Chondrocyte (in vitro differentiated cells): ENCODE data around the gene SLAMF1. TPM values are rescaled to one million over a fixed set of nuclear protein-coding genes. Genes with fewer than 3 reads are reported as not detected.

Experiments used
- DNase-seq: peaks from one replicate; pipeline ENCODE4 v3.0.0; 2021; ENCODE audit warnings: mixed read lengths, low spot score
- H3K27ac Mint-ChIP-seq: one replicate; pipeline ENCODE4 v1.8.0; 2021; ENCODE audit warnings: mild to moderate bottlenecking, moderate library complexity, mixed read lengths; ENCODE audit not compliant: unreplicated experiment
- H3K27me3 Mint-ChIP-seq: 2 replicates; pipeline ENCODE4 v1.8.0; 2021; ENCODE audit warnings: low read depth, mixed read lengths
- H3K36me3 Mint-ChIP-seq: 2 replicates; pipeline ENCODE4 v1.8.0; 2021; ENCODE audit warnings: low read depth, mixed read lengths
- H3K4me1 Mint-ChIP-seq: 2 replicates; pipeline ENCODE4 v1.8.0; 2021; ENCODE audit warnings: low read depth, mild to moderate bottlenecking, mixed read lengths
- H3K4me3 Mint-ChIP-seq: one replicate; pipeline ENCODE4 v1.8.0; 2021; ENCODE audit warnings: mild to moderate bottlenecking, moderate library complexity, mixed read lengths; ENCODE audit not compliant: unreplicated experiment
- H3K9me3 Mint-ChIP-seq: 2 replicates; pipeline ENCODE4 v1.8.0; 2021; ENCODE audit warnings: low read depth, mixed read lengths
- CTCF ChIP-seq: fragments of 200-600 bp; sonication (generic); IDR thresholded peaks from 2 replicates; pipeline ENCODE4 v1.5.0; 2021; ENCODE audit warnings: antibody characterized with exemption, mild to moderate bottlenecking, moderate library complexity
- total RNA-seq: library from RNA; stranded (reverse); gene quantifications from 3 replicates; pipeline ENCODE4 v1.2.1, GENCODE V29; 2021

The SLAMF1 gene
- total RNA-seq, 1 donor from 2014 or later: not detected

GRCh38 chr1:160605792-160606479 lies 40.9 kb downstream of the SLAMF1 start:
- Mint-ChIP-seq H3K9me3 (peaks cover 27% of the 10 kb centered on the region), H3K4me1 (no peaks in the 10 kb centered on the region), H3K27ac (no peak overlapping the region), H3K27me3 (peaks cover 29% of the 10 kb centered on the region), H3K4me3 (no peak overlapping the region), H3K36me3 (peaks cover 2% of the 10 kb centered on the region)
- no peak for DNase-seq
- TF ChIP-seq CTCF: no peak

- peaks cover 23% of the 10 kb centered on the region for H3K27me3 Mint-ChIP-seq
- H3K4me3 Mint-ChIP-seq: no peak overlapping the region
- H3K9me3 Mint-ChIP-seq: peaks cover 31% of the 10 kb centered on the region
- no peak overlapping the region for H3K27ac Mint-ChIP-seq
- peaks cover 2% of the 10 kb centered on the region for H3K36me3 Mint-ChIP-seq
- DNase-seq: no peak
- no peaks in the 10 kb centered on the region for H3K4me1 Mint-ChIP-seq
- TF ChIP-seq CTCF: no peak
Measured at GRCh38 chr1:160605205-160605604, 41.6 kb downstream of the SLAMF1 start.

GRCh38 chr1:160597705-160598104 lies 49.1 kb downstream of the SLAMF1 start:
- Mint-ChIP-seq H3K27ac (no peak overlapping the region), H3K4me1 (no peaks in the 10 kb centered on the region), H3K9me3 (peaks cover 38% of the 10 kb centered on the region), H3K27me3 (peaks cover 11% of the 10 kb centered on the region), H3K4me3 (no peak overlapping the region), H3K36me3 (peaks cover 7% of the 10 kb centered on the region)
- no peak for TF ChIP-seq CTCF
- no peak for DNase-seq

- no peak for TF ChIP-seq CTCF
- Mint-ChIP-seq H3K4me1 (no peaks in the 10 kb centered on the region), H3K27ac (no peak overlapping the region), H3K9me3 (peaks cover 34% of the 10 kb centered on the region), H3K4me3 (no peak overlapping the region), H3K27me3 (peaks cover 11% of the 10 kb centered on the region), H3K36me3 (peaks cover 7% of the 10 kb centered on the region)
- DNase-seq: no peak
Measured at GRCh38 chr1:160597051-160597450, 49.8 kb downstream of the SLAMF1 start.

GRCh38 chr1:160590488-160590887 lies 56.4 kb downstream of the SLAMF1 start:
- Mint-ChIP-seq H3K27me3 (peaks cover 15% of the 10 kb centered on the region), H3K4me3 (no peak overlapping the region), H3K27ac (no peak overlapping the region), H3K36me3 (peaks cover 7% of the 10 kb centered on the region), H3K4me1 (no peaks in the 10 kb centered on the region), H3K9me3 (peaks cover 13% of the 10 kb centered on the region)
- TF ChIP-seq CTCF: no peak
- no peak for DNase-seq
